ENCODE data around the gene RANBP10.
"Not testable (repeated sequence)": the region's sequence is repeated elsewhere in the genome, so short reads cannot be mapped to it uniquely, and the experiment has no call there.

RANBP10 gene

GRCh38 chr16:67762385-67762784 lies 44.0 kb downstream of the RANBP10 start:
- TF ChIP-seq CTCF (IDR thresholded peaks at IDR 0.05) (no peak), ZFX (IDR thresholded peaks at IDR 0.05; ENCODE audit: borderline replicate concordance) (no peak)
- no peak overlapping the region for H3K27ac ChIP-seq

GRCh38 chr16:67761924-67762323 lies 44.4 kb downstream of the RANBP10 start:
- TF ChIP-seq ZFX (IDR thresholded peaks at IDR 0.05; ENCODE audit: borderline replicate concordance) (no peak), CTCF (IDR thresholded peaks at IDR 0.05) (no peak)
- H3K27ac ChIP-seq, result no peak overlapping the region

- TF ChIP-seq CTCF (IDR thresholded peaks at IDR 0.05), result no peak
- TF ChIP-seq ZFX (IDR thresholded peaks at IDR 0.05; ENCODE audit: borderline replicate concordance), result no peak
- H3K27ac ChIP-seq, result no peak overlapping the region
Observed at GRCh38 chr16:67760956-67761230, 45.5 kb downstream of the RANBP10 start.

GRCh38 chr16:67760206-67760955 lies 46.0 kb downstream of the RANBP10 start:
- TF ChIP-seq CTCF (IDR thresholded peaks at IDR 0.05) (no peak), ZFX (IDR thresholded peaks at IDR 0.05; ENCODE audit: borderline replicate concordance) (no peak)
- no peak overlapping the region for H3K27ac ChIP-seq

- no peak overlapping the region for H3K27ac ChIP-seq
- TF ChIP-seq CTCF (IDR thresholded peaks at IDR 0.05) (no peak), ZFX (IDR thresholded peaks at IDR 0.05; ENCODE audit: borderline replicate concordance) (no peak)
Observed at GRCh38 chr16:67758966-67759365, 47.4 kb downstream of the RANBP10 start.

- H3K27ac ChIP-seq, result no peak overlapping the region
- TF ChIP-seq ZFX (IDR thresholded peaks at IDR 0.05; ENCODE audit: borderline replicate concordance) (no peak), CTCF (IDR thresholded peaks at IDR 0.05) (no peak)
Observed at GRCh38 chr16:67758006-67758405, 48.4 kb downstream of the RANBP10 start.

- TF ChIP-seq CTCF (IDR thresholded peaks at IDR 0.05) (no peak), ZFX (IDR thresholded peaks at IDR 0.05; ENCODE audit: borderline replicate concordance) (no peak)
- no peak overlapping the region for H3K27ac ChIP-seq
Observed at GRCh38 chr16:67752641-67753040, 53.7 kb downstream of the RANBP10 start.

- H3K27ac ChIP-seq, result not testable (repeated sequence)
Observed at GRCh38 chr16:67751331-67751730, 55.0 kb downstream of the RANBP10 start.

Measured in 22Rv1 (cell line).